Lung microvascular endothelial cell (primary cell): Measurements from ENCODE around the gene TRIM49D2. TPM values are rescaled to one million over a fixed set of nuclear protein-coding genes. Genes with fewer than 3 reads are reported as not detected.
"Not testable (repeated sequence)": the region's sequence is repeated elsewhere in the genome, so short reads cannot be mapped to it uniquely, and the experiment has no call there.

Experiments used
- DNase-seq, 2 donors: peaks; one replicate each; pipeline versions ENCODE4 v3.0.0 to v3.0.0-alpha.2; 2010; ENCODE audit warnings: low read depth in 2 of 2
- total RNA-seq: library from RNA; depleted of rRNA; stranded (reverse); fragments of >200 nt; gene quantifications from 2 replicates; pipeline ENCODE4 v1.2.1, GENCODE V29; 2014

Gene TRIM49D2, protein sequence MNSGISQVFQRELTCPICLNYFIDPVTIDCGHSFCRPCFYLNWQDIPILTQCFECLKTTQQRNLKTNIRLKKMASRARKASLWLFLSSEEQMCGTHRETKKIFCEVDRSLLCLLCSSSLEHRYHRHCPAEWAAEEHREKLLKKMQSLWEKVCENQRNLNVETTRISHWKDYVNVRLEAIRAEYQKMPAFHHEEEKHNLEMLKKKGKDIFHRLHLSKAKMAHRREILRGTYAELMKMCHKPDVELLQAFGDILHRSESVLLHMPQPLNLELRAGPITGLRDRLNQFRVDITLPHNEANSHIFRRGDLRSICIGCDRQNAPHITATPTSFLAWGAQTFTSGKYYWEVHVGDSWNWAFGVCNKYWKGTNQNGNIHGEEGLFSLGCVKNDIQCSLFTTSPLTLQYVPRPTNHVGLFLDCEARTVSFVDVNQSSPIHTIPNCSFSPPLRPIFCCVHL
- total RNA-seq, result not detected in 2 replicates

GRCh38 chr11:89923764-89924163, at the start of gene TRIM49D2:
Gene TRIM49D2, plus strand, starts transcription at chr11:89924064. Its CDS starts 2,698 bp downstream, at chr11:89926762.
- DNase-seq, result not testable (repeated sequence)

DNA sequence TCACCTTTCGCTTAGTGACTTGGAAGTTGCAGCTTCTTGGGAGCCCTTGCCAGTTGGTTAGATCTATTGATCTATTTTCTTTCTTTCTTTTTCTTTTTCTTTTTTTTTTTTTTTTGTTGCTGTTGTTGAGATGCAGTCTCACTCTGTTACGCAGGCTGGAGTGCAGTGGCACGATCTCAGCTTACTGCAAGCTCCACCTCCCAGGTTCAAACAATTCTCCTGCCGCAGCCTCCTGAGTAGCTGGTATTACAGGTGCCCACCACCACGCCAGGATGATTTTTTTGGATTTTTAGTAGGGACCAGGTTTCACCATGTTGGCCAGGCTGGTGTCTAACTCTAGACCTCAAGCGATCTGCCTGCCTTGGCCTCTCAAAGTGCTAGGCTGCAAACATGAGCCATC, 46.4 kb upstream of the TRIM49D2 start:
- DNase-seq, result not testable (repeated sequence)

DNA sequence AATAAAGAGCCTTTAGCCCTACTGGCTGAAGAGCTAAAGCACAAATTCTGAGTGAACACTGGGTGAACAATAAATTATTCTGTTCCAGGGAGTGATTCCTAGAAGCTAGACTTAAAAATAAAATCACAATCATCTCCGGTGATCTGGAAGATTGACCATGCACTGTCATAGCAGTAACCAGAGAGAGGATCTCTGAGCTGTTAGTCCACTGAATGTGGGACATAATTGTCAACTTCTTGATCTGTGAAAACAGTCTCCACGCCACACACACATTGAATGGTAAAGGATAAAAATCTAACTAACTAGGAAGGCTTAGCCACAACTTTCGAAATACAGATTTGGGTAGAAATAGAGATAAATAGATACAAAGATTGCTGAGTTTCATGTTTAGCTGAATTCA, 30.6 kb upstream of the TRIM49D2 start:
- DNase-seq, result not testable (repeated sequence)

GRCh38 chr11:89900809-89901208, 23.1 kb upstream of the TRIM49D2 start:
- not testable (repeated sequence) for DNase-seq

DNA sequence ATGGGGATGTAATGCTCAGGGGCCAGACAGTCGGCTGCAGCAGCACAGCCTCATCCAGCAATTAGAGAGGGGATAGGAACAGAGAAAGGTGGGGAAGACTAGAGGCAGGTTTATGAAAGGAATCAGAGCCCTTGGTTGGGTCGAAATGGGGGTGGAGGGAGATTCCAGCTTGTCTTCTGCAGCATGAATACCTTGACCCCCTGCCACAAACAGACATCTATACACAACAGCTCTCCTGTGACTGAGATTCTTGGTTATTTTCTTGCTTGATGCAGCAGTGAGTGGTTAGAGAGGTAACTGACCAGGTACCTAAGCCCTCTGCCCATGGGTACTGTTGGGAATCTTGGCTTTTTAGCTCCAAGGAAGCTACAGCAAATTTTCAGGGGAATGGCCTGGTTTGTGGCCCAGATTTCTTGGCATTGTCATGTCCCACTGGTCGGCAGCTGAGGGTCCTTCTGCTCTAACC, 1.6 kb upstream of the TRIM49D2 start, which contains the start of gene TRIM49D1:
Gene TRIM49D1, minus strand, starts transcription at position 51 of the 466 bp plus-strand sequence. CDS start 4,535 bp downstream, outside the sequence.
- no peak for DNase-seq

DNA sequence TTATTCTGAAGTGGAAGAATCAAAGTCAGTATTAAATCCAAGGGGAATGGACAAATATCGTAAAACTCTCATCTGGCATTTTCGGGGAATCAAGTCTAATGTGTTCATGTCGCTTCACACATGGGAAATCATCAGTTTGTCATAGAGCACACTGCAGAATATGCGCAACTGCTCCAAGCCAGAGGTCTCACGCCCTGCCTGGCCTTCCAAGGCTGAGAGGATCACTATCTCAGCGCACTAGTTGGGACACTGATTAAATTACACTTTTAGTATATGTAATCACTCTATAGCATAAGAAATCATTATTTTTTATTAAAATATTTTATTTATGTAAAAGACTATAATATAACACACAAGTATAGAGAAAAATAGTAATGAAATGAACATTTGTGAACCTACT, 37.0 kb downstream of the TRIM49D2 start:
- DNase-seq, result not testable (repeated sequence)

GRCh38 chr11:89965737-89966136, 41.9 kb downstream of the TRIM49D2 start, which contains the start of gene TRIM64:
Gene TRIM64, plus strand, starts transcription at chr11:89966037. Its CDS starts 2,467 bp downstream, at chr11:89968504.
- DNase-seq, result not testable (repeated sequence)

Other genes starting within 250 kb of the TRIM49D2 start
- not detected in 2 replicates for gene TRIM77, start 213.8 kb upstream of the TRIM49D2 start, total RNA-seq
- not detected in 2 replicates for gene TRIM49, start 115.5 kb upstream of the TRIM49D2 start, total RNA-seq
- not detected in 2 replicates for gene TRIM64B, start 45.6 kb upstream of the TRIM49D2 start, total RNA-seq
- gene TRIM49D1, start 1.8 kb upstream of the TRIM49D2 start, total RNA-seq, result not detected in 2 replicates
- gene TRIM64, start 42.0 kb downstream of the TRIM49D2 start, total RNA-seq, result not detected in 2 replicates
- gene TRIM49C, start 107.0 kb downstream of the TRIM49D2 start, total RNA-seq, result not detected in 2 replicates
- gene UBTFL1, start 161.9 kb downstream of the TRIM49D2 start, total RNA-seq, result not detected in 2 replicates
- 0.20 and 0.22 TPM in 2 replicates for gene NAALAD2, start 210.6 kb downstream of the TRIM49D2 start, total RNA-seq